Panc1 (cell line): ENCODE results near the gene MKKS. TPM values are rescaled to one million over a fixed set of nuclear protein-coding genes. Genes with fewer than 3 reads are reported as not detected.

Source experiments
- ATAC-seq: fragments of 200-7000 bp; cut with Tn5 transposase; 2 replicates; pipeline ENCODE4 v1.9.1; 2020; ENCODE audit warnings: mild to moderate bottlenecking, moderate library complexity
- BruUV-seq: library from RNA; stranded (reverse); fragments of 400-500 nt; replicated peaks from 2 replicates; lab custom pipeline; 2021; lab: Mats Ljungman, UMichigan
- CTCF ChIA-PET: fragments of 300-600 bp; sonication (Branson Sonifier 250); formaldehyde crosslinking; loops from one replicate; lab custom pipeline; 2022; ENCODE audit warnings: antibody characterized with exemption; lab: Charles Lee
- POLR2A ChIA-PET: fragments of 300-600 bp; sonication (Branson Sonifier 250); formaldehyde crosslinking; loops from one replicate; lab custom pipeline; 2022; ENCODE audit warnings: antibody characterized with exemption; lab: Charles Lee
- DNase-seq: peaks from one replicate; pipeline ENCODE4 v3.0.0-alpha.2; 2010; ENCODE audit warnings: low read depth, low spot score
- H3K27ac ChIP-seq: 2 replicates; pipeline ENCODE4 v1.5.1; 2011; ENCODE audit warnings: mild to moderate bottlenecking, low read length, inconsistent platforms
- H3K27me3 ChIP-seq: fragments of 200-500 bp; sonication (Bioruptor generic); 2 replicates; pipeline ENCODE4 v1.6.0; 2014; ENCODE audit warnings: low read length, inconsistent platforms; ENCODE audit not compliant: control insufficient read depth, insufficient read depth
- H3K36me3 ChIP-seq: fragments of 200-500 bp; sonication (Bioruptor generic); 2 replicates; pipeline ENCODE4 v1.5.1; 2014; ENCODE audit warnings: inconsistent platforms, mild to moderate bottlenecking, low read length, moderate library complexity; ENCODE audit not compliant: control insufficient read depth, insufficient read depth
- H3K4me1 ChIP-seq: 2 replicates; pipeline ENCODE4 v1.5.1; 2011; ENCODE audit warnings: inconsistent platforms, mild to moderate bottlenecking, low read length, moderate library complexity; ENCODE audit not compliant: control insufficient read depth, insufficient read depth
- H3K4me3 ChIP-seq, 2 experiments: 2 replicates each; pipeline ENCODE4 v1.5.1; 2011 to 2012; ENCODE audit warnings: low read depth in 2 of 2, low read length in 2 of 2, mild to moderate bottlenecking in 2 of 2, inconsistent platforms in 1 of 2, moderate library complexity in 1 of 2
- H3K9me3 ChIP-seq: fragments of 200-500 bp; sonication (Bioruptor generic); 2 replicates; pipeline ENCODE4 v1.5.1; 2014; ENCODE audit warnings: low read depth, mild to moderate bottlenecking, inconsistent platforms, low read length, moderate library complexity; ENCODE audit not compliant: control insufficient read depth, insufficient read depth
- POLR2AphosphoS5 ChIP-seq: IDR thresholded peaks from 2 replicates; pipeline ENCODE4 v1.6.1; 2012; ENCODE audit warnings: mild to moderate bottlenecking, low read depth, low read length, moderate library complexity
- SIN3A ChIP-seq: IDR thresholded peaks from 2 replicates; pipeline ENCODE4 v1.6.1; 2012; ENCODE audit warnings: low read depth, mild to moderate bottlenecking, low read length, moderate library complexity, borderline replicate concordance; ENCODE audit not compliant: insufficient read depth
- TCF7L2 ChIP-seq: IDR thresholded peaks from 2 replicates; pipeline ENCODE4 v1.6.1; 2011; ENCODE audit warnings: mild to moderate bottlenecking, low read depth, low read length, inconsistent platforms
- in situ Hi-C: cut with HindIII; loops from 2 replicates; pipeline ENCODE4 v1.10.0; 2016; ENCODE audit warnings: low sequenced_read_pairs, low pct_unique_long_range_greater_than_20kb
- intact Hi-C: fragments of 100-400 bp; cut with micrococcal nuclease; formaldehyde crosslinking; loops from one replicate; pipeline ENCODE4 v1.10.0; 2022; ENCODE audit not compliant: unreplicated experiment
- total RNA-seq: library from RNA; stranded (reverse); gene quantifications from one replicate; pipeline ENCODE4 v1.2.1, GENCODE V29; 2021; ENCODE audit not compliant: unreplicated experiment
- TF ChIP-seq, protein P1 (sequence below): fragments of 450-650 bp; IDR thresholded peaks from 2 replicates; pipeline ENCODE4 v1.5.1; 2017; ENCODE audit warnings: mild to moderate bottlenecking
- TF ChIP-seq, protein P2 (sequence below), 2 experiments: IDR thresholded peaks; 2 replicates each; pipeline ENCODE4 v1.6.1; 2011 to 2012; ENCODE audit warnings: low read depth in 2 of 2, control low read depth in 1 of 2, low read length in 1 of 2, mild to moderate bottlenecking in 1 of 2, moderate library complexity in 1 of 2; ENCODE audit not compliant: insufficient read depth in 1 of 2

MKKS gene
- total RNA-seq, 1 experiment from 2014 or later = 15.6 TPM

DNA sequence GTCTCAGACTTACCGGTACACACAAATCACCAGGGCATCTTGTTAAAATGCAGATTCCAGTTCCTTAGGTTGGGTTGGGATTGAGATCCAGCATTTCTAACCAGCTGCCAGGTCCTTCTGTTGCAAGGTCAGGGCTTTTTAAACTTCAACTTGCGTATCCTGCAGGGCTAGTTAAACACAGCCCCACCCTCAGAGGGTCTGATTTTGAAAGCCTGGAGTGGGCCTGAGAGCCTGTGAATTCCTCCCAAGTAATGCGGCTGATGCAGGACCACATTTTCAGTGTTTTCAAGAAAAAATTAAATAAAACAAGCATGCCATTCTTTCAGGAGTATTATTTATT is 65.3 kb downstream of the MKKS start:
- no peak for TF ChIP-seq SIN3A
- TF ChIP-seq, protein P1, sequence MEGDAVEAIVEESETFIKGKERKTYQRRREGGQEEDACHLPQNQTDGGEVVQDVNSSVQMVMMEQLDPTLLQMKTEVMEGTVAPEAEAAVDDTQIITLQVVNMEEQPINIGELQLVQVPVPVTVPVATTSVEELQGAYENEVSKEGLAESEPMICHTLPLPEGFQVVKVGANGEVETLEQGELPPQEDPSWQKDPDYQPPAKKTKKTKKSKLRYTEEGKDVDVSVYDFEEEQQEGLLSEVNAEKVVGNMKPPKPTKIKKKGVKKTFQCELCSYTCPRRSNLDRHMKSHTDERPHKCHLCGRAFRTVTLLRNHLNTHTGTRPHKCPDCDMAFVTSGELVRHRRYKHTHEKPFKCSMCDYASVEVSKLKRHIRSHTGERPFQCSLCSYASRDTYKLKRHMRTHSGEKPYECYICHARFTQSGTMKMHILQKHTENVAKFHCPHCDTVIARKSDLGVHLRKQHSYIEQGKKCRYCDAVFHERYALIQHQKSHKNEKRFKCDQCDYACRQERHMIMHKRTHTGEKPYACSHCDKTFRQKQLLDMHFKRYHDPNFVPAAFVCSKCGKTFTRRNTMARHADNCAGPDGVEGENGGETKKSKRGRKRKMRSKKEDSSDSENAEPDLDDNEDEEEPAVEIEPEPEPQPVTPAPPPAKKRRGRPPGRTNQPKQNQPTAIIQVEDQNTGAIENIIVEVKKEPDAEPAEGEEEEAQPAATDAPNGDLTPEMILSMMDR = no peak
- TF ChIP-seq POLR2AphosphoS5 = no peak
- TF ChIP-seq, protein P2, sequence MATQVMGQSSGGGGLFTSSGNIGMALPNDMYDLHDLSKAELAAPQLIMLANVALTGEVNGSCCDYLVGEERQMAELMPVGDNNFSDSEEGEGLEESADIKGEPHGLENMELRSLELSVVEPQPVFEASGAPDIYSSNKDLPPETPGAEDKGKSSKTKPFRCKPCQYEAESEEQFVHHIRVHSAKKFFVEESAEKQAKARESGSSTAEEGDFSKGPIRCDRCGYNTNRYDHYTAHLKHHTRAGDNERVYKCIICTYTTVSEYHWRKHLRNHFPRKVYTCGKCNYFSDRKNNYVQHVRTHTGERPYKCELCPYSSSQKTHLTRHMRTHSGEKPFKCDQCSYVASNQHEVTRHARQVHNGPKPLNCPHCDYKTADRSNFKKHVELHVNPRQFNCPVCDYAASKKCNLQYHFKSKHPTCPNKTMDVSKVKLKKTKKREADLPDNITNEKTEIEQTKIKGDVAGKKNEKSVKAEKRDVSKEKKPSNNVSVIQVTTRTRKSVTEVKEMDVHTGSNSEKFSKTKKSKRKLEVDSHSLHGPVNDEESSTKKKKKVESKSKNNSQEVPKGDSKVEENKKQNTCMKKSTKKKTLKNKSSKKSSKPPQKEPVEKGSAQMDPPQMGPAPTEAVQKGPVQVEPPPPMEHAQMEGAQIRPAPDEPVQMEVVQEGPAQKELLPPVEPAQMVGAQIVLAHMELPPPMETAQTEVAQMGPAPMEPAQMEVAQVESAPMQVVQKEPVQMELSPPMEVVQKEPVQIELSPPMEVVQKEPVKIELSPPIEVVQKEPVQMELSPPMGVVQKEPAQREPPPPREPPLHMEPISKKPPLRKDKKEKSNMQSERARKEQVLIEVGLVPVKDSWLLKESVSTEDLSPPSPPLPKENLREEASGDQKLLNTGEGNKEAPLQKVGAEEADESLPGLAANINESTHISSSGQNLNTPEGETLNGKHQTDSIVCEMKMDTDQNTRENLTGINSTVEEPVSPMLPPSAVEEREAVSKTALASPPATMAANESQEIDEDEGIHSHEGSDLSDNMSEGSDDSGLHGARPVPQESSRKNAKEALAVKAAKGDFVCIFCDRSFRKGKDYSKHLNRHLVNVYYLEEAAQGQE (IDR thresholded peaks at IDR 0.05; ENCODE audit: insufficient read depth in 1 of 2, low read depth in 2 of 2, low read length in 1 of 2) = no peak
- TF ChIP-seq TCF7L2 = no peak
- CTCF ChIA-PET = no interaction called here
- Histone ChIP-seq H3K27me3 (no peaks in the 10 kb centered on the region), H3K9me3 (no peaks in the 10 kb centered on the region), H3K27ac (no peak overlapping the region), H3K4me3 (no peak overlapping the region), H3K4me1 (no peaks in the 10 kb centered on the region), H3K36me3 (no peaks in the 10 kb centered on the region)
- POLR2A ChIA-PET = no interaction called here
- DNase-seq = no peak
- intact Hi-C loops = no loop called here
- ATAC-seq = no peak
- BruUV-seq = no TSS peak
- in situ Hi-C loops = no loop called here

DNA sequence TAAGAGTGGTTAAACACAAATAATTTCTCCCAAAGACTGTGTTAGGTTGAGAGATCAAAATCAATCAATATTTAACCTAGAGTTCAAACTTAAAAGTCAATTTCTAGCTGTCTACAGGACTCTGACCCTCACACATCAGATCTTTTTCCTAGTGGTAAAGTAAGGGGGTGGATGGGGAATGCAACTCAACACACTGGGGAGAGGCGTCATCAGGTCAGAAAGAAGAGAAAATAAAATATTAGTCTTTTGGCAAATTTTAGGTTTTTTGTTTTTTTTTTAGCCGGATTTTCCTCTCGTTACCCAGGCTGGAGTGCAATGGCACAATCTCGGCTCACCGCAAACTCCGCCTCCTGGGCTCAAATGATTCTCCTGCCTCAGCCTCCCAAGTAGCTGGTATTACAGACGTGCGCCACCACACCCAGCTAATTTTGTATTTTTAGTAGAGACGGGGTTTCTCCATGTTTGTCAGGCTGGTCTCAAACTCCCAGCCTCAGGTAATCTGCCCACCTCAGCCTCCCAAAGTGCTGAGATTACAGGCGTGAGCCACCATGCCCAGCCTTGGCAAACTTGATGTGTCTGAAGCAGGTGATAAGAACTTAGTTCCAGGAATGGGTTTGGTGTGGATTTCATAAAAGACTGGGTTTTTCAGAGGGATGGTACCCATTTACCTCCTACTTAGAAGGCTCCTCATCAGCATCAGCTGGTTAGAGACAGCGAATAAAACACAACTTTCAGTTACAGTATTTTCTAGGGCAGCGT is 65.9 kb downstream of the MKKS start:
- no peaks in the 10 kb centered on the region for H3K9me3 ChIP-seq
- ATAC-seq = no peak
- ChIA-PET POLR2A (no interaction called here), CTCF (no interaction called here)
- intact Hi-C loops = no loop called here
- H3K4me3 ChIP-seq = no peak overlapping the region
- BruUV-seq = no TSS peak
- DNase-seq = no peak
- H3K27me3 ChIP-seq = no peaks in the 10 kb centered on the region
- H3K36me3 ChIP-seq = no peaks in the 10 kb centered on the region
- H3K27ac ChIP-seq = no peak overlapping the region
- TF ChIP-seq, protein P1 = no peak
- TF ChIP-seq TCF7L2 = no peak
- TF ChIP-seq POLR2AphosphoS5 = no peak
- TF ChIP-seq SIN3A = no peak
- TF ChIP-seq, protein P2 (IDR thresholded peaks at IDR 0.05; ENCODE audit: insufficient read depth in 1 of 2, low read depth in 2 of 2, low read length in 1 of 2) = no peak
- in situ Hi-C loops = no loop called here
- H3K4me1 ChIP-seq = no peaks in the 10 kb centered on the region
